Islet of Langerhans (tissue), 1 donor: Measurements from ENCODE around the gene CLEC1B.
"Not testable (repeated sequence)": the region's sequence is repeated elsewhere in the genome, so short reads cannot be mapped to it uniquely, and the experiment has no call there.

ENCODE experiments used
- FAIRE-seq: peaks from one replicate; lab custom pipeline; 2011; peaks lifted over from hg19 to GRCh38; lab: Jason Lieb, UNC

CLEC1B gene

DNA sequence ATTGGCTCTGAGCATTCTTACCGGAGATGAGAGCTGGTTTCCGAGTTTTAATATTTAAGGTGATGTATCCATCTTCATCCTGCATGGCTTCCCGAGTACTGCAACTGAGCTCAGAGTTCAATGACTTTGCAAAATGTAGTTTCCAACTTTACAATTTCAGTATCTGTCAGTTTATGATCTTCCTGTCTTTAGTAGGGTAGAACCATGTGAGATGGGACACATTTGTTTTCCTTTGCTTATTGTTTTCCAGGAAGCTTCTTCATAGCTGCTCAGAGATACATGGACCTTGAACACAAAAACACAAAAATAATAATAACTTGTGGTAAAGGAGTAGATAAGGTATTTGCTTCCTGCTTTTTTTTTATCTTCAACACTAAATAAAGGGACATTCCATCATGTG lies at the start of gene CLEC1B:
TSS of gene CLEC1B (minus strand) at position 106 of the 400 bp plus-strand sequence. CDS start at position 85, 21 bp downstream.
- FAIRE-seq = no peak

DNA sequence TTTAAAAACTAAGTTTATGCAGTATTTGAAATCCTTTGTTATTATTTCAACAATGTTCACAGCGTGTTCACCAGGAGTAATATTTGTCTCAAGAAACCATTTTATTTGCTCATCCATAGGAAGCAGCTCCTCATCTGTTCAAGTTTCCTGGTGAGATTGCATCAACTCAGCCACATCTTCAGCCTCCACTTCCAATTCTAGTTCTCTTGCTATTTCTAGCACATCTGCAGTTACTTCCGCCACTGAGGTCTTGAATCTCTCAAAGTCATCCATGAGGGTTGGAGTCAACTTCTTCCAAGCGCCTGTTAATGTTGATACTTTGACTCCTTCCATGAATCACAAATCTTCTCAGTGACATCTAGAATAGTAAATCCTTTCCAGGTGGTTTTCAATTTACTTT lies 49.6 kb upstream of the CLEC1B start:
- FAIRE-seq = no peak

DNA sequence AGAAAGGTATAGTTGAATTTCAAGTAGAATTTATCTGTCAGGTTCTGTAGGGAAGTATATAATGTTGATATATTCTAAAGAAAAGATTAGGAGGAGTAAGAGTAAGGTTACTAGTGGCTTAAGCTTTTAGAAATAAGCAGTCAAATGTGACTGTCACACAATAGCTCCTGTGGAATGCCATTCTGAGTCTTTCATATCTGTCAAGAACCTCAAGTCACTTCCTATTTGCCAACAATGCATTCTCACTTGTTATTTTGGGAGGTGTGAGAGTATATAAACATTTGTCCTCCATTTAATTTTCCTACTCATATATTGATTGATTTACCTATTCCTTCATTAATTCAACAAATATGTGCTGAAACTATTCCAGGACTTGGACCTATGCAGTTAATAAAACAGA lies 43.2 kb upstream of the CLEC1B start:
- no peak for FAIRE-seq

DNA sequence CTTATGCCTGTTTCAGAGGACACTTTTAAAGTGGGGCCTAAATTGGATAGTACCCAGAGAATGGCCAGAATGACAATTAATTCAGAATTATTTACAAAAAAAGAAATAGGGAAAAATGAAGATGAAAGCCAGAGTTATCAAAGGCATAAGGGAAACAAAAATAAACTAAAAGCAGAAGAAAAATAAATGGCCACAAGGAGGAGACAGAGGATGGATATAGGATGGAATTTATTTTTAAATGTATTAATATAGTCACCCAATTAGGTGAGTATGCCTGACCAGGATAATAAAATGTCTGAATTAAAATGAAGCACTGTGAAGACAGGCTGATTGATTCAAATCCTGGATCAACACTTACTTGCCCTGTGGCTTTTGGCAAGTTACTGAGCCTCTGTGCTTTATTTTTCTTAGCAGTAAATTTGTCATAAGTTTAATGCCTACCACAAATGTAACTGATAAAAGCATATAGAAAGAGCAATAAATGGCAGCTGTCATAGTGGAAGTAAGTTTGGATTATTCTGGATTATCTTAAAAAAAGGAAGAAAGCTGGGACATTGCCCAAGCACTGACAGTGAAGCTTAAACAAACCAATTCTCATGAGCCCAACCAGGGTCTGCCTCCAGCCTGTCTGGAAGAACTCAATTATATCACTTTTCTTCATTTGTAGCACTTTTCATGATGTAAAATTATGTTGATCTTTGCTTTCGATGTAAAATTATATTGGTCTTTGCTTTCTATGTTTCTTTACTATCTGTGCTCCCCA lies 35.0 kb upstream of the CLEC1B start:
- FAIRE-seq = no peak

DNA sequence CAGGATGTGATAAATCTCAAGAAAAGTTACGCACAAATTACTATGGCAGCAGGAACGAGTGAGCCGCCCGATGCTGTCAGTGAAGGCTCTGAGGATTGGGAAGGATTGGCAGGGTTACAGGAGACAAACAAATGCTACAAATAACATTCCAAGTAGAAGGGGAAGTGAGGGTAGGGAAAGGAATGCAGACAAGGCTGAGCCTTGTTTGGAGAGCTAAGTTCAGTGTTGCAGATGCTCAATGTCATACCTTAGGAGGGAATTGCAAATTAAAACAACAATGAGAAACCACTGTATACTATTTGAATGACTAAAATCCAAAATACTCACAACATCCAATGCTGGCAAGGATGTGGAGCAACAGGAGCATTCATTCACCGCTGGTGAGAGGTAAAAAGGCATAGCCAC lies 32.9 kb upstream of the CLEC1B start:
- FAIRE-seq = no peak

DNA sequence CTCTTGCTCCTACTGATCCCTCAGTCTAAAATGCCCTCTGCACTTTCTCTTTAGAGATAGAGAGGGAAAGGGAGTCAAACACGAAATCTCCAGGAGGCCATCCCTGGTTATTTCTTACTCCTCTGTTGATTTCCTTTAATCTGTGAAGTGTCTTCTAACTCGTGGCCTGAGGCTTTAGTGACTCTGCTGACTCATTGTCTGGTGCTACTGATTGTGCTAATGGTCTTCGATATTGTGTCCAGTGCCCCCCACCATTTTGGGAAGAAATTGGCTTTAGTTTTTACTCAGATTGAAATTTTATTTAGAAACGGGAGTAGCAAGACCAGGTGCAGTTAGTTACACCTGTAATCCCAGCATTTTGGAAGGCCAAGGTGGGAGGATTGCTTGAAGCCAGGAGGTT lies 32.4 kb upstream of the CLEC1B start:
- FAIRE-seq = no peak

DNA sequence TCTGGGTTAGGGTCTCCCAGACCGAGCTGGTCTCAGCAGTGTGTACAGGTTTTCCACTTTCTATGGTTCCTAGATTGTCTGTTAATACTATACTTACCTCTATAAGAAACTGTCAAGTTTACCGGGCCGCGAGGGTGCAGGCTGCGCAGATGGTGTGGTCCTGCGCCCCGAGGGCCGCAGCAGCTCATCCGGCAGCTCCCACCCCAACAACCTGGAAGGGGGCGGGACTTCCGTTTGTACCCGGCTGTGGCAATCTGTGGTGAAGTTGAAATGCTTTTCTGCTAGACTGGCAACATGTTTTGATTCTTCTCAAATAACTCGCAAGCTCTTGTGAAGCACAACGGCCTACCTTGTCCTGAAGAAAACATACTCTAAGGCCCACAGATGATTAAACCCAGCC lies 31.5 kb upstream of the CLEC1B start, which contains the start of gene CLEC9A:
TSS of gene CLEC9A (plus strand) at position 237 of the 400 bp plus-strand sequence. CDS start 22,006 bp downstream, outside the sequence.
- no peak for FAIRE-seq

DNA sequence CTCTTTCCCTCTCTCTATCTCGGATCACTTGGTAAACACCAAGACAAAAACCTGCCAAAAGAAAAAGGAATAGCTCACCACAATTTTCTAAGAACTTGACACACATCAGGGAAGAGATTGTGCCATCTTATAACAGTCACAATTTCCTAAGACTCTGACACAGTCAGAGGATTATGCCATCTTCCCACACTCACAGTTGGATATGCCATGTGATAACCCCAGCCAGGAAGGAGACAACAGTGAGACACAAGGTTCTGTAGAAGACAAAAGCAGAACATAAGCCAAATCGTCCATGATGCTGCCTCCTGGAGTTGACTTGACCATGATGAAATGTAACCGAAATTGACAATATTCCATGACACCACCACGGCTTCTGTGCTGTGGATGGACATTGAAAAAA lies 28.8 kb upstream of the CLEC1B start:
- FAIRE-seq = no peak

DNA sequence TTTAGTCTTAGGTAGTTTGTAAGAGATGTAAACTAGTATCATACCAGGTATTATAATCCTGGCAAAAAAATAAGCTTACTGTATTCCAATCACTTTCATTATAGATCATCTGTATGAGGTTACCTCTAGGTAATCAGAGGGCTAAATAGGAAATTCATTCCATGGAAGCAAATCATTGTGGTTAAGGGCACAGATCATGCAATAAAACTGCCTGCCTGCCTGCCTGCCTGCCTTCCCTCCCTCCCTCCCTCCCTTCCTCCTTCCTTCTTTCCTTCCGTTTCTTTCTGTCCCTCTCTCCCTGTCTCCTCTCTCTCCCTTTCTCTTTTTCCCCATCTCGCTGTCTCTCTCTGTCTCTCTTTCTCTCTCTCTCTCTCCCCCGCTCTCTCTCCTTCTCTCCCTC lies 28.4 kb upstream of the CLEC1B start:
- no peak for FAIRE-seq

DNA sequence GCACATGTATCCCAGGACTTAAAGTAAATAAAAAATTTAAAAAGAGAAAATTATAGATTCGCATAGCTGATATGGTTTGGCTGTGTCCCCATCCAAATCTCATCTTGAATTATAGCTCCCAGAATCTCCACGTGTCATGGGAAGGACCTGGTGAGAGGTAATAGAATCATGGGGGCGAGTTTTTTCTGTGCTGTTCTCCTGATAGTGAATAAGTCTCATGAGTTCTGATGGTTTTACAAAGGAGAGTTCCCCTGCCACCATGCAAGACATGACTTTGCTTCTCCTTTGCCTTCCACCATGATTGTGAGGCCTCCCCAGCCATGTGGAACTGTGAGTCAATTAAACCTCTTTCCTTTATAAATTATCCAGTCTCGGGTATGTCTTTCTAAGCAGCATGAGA lies 27.7 kb upstream of the CLEC1B start:
- not testable (repeated sequence) for FAIRE-seq

DNA sequence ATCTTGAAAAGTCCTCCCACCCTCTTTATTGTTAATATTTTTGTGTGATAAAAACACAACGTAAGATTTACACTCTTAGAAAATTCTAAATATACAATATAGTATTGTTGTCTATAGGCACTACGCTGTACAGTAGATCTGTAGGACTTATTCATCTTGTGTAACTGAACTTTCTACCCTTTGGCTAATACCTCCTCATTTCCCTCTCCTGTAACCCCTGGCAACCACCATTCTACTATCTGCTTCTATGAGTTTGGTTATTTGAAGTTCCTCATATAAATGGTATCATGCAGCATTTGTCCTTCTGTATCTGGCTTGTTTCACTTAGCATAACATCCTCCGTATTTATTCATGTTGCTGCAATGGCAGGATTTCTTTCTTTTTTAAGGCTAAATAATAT lies 26.3 kb upstream of the CLEC1B start:
- FAIRE-seq = no peak

DNA sequence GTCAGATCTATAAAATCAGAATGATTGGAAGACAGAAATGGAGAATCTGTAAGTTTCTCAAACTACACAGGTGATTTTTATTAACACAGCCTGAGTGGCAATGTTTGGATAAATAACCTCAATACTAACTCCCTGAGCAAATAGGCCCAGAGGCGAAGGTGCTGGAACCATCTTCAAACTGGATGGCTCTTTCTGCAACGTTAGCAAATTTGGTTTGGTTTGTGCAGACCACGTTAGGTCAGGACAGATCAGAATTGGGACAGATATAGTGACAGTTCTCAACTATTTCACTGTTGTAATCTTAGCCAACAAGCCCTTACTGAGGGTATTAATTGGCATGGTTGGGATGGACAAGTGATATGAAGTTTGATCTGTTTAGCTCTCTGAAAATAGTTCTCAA lies 22.4 kb upstream of the CLEC1B start:
- no peak for FAIRE-seq

DNA sequence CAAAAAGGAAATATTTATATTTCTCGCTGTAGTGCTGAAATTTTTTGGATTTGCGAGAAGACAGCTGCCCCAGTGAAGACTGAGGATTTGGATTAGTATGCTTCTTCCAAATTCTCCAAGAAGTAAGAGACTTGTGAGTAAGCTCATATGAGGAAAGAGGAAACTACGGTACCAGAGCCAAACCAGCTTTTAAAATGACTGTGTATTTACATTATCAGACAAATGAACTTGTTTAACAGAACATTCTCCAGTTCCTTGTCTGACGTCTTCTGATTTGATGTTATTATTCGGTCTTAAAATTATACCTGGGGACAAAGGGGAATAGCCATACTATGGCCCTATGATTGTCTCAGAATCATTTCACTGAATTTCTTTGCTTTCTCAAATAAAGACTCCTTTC lies 19.5 kb upstream of the CLEC1B start:
- FAIRE-seq = no peak

DNA sequence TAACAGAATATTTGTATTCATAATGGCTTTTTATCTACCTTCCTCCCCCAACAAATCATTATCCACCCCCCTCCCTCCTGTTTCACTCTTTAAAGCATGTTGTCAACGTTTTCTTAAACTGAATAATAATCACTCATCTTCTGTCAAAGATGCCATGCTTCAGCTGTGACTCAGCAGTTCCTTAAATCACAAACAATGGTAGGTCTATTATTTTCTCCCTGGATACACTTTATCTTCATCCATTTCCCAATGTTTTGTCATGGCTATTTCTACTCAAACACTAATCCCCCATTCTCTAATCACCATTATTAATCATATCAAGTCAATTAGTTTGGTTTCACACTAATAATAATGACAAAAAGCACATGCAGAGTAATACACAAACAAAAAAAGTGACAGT lies 18.0 kb upstream of the CLEC1B start:
- no peak for FAIRE-seq

DNA sequence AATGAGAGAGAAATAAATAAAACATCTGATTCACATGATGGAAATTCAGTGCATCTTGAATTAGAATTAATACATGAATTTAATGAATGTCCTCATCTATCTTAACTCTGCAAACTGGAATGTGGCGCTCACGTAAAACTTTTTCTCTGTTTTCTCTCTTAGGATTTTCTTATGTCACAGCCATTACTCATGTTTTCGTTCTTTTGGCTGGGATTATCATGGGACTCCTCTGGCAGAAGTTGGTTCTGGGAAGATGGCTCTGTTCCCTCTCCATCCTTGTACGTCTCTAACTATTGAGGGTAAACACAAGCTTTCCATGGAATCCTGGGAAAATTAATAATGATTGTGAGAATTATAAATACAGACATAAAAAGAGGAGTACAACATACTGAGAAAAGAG lies 16.5 kb upstream of the CLEC1B start:
- no peak for FAIRE-seq

DNA sequence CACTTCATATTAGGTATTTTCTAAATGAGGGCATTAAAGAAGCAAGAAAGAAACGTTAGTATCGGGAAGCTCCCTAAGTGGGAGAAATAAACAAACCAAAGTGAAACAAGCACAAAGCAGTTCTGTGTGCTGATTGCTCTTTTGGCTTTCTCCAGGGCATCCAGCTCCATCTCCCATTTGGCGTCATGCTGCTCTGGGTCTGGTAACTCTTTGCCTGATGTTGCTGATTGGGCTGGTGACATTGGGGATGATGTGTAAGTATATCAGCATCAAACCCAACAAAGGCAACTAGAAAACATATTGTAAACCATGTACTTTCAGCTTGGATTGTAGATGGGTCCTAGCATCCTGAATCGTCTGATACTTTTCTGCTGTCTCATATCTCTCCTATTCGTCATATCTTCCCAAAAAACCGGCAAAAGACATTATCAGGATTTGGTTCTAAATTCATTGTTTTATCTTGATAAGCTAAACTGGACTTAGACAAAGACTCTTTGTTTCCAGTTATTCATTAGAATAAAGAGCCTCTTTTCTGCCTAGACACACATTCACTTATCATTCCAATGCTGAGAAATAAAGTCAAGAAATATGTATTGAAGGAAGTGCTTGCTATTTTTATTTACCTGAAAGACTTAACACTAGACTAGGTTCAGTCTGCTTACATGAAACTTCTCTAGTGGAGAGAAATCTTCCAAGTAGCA lies 13.9 kb upstream of the CLEC1B start:
- no peak for FAIRE-seq

DNA sequence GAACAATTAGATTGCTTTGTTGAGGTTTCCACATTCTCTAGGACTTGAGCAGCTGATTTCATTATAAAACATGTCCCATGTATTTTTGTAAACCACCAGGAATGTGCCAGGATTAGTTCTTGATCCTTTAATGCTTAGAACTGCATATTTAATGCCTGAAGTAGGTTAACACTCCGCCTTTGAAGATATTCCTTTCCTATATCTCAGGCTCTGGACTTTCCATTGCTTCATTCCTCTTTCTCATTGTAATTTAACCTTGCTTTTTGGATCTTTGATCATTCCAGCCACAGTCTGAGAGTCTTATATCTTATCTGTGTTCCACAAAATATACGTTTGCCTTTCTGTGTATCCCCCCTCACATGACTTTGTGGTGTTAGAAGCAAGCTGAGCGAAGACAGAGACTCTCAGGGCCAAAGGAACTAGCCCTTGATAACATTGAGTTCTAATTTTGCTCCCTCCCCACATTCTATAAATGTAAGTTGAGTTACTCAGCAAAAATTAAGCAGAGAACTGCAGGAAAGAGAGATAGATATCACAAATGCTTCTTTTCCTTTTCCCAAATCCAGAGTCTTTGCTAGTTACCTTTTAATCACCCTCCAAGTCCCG lies 2.4 kb upstream of the CLEC1B start:
- no peak for FAIRE-seq

DNA sequence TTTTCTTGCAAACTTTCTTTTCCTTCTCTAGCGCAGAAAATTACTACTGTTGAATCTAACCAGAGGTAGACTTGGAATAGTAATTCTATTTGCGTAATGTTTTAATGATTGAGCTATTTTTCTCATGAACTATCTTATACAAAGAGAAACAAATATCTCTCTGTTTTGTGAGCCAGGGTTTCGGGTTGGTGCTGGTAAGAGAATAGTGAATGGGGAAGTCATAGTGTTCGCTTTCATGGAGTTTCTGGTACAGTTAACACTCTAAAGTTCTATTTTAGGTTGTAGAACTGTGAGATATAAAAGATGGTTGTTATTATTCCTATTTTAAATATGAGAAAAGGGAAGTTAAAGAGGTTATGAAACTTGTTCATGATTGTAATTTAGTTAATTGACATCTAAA lies 6.6 kb downstream of the CLEC1B start:
- no peak for FAIRE-seq

DNA sequence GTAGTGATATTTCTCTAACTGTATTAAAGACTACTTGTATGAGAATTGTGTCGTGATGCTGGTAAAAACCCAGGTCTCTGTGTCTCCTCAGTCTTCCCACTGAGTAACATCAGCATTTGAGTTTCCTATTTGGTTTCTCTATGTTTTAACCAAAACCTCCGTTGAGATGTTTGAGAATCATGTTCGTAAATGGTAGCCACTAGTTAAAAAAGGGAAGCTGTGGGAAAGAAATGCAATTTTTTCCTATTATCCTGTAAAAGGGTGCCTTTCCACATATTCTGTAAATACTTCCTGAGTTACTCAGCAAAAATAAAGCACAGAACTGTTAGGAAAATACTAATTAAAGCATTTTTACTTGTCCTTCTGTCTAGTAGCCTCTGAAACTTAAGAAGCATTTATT lies 7.0 kb downstream of the CLEC1B start:
- FAIRE-seq = no peak

DNA sequence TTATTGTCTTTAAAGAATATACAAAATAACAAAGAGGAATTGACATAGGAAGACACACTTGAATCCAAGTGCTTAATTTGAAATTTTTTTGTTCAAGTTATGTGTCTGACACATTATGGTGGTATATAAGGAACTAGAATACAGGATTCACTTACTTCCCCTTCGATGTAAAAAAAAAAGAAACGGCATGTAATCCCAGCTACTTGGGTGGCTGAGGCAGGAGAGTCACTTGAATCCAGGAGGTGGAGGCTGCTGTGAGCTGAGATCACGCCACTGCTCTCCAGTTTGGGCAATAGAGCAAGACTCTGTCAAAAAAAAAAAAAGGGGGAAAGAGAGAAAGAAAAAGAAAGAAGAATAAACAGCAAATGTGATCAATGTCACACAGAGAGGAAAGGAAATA lies 18.8 kb downstream of the CLEC1B start:
- no peak for FAIRE-seq

DNA sequence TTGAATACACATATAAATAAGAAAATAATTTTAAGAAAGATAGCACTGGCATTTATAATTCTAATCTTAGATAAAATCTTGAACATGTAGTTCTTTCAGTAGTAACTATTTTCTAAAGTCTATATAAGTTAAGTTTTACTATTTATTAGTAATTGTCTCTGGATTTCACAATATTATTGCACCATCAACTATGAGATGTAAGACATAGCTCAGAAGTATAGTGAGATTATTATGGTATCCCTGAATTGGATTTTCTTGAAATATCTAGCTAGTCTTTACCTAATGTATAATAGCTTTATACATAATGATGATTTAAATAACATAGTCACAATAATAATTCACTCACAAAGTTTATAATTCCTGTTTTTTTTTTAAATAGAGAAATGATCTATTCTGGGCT lies 21.0 kb downstream of the CLEC1B start:
- FAIRE-seq = no peak

DNA sequence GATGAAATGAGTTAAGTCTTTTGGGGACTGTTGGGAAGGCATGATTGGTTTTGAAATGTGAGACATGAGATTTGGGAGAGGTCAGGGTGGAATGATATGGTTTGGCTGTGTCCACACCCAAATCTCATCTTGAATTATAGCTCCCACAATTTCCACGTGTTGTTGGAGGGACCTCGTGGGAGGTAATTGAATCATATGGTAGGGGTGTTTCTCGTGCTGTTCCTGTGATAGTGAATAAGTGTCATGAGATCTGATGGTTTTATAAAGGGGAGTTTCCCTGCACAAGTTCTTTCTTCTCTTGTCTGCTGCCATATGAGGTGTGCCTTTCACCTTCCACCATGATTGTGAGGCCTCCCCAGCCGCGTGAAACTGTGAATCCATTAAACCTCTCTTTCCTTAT lies 22.3 kb downstream of the CLEC1B start:
- FAIRE-seq = not testable (repeated sequence)

DNA sequence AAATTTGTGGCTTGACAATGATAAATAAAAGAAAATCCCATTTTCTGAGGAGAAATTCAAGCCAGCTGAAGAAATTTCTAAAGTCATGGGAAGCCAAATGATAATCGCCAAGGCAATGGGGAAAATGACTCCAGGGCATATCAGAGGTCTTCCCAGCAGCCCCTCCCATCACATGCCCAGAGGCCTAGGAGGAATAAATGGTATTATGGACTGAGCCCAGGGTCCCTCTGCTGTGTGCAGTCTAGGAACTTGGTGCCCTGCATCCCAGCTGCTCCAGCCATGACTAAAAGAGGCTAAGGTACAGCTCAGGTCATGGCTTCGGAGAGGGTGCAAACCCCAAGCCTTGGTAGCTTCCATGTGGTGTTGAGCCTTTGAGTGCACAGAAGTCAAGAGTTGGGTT lies 23.3 kb downstream of the CLEC1B start:
- no peak for FAIRE-seq

DNA sequence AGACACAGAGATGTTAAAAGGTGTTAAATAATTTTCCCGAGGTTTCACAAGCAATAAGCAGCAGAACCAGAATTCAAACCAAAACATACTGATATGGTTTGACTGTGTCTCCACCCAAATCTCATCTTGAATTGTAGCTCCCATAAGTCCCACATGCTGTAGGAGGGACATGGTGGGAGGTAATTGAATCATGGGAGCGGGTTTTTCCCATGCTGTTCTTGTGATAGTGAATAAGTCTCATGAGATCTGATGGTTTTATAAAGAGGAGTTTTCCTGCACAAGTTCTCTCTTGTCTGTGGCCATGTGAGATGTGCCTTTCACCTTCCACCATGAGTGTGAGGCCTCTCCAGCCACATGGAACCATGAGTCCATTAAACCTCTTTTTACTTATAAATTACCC lies 24.2 kb downstream of the CLEC1B start:
- FAIRE-seq = not testable (repeated sequence)
